Measurements from ENCODE around the gene NUDT16L1.

NUDT16L1 gene

GRCh38 chr16:4664538-4665418 lies 28.6 kb upstream of the NUDT16L1 start:
- peak; percentile 48 for DNase-seq

GRCh38 chr16:4666537-4667202 lies 26.7 kb upstream of the NUDT16L1 start:
- DNase-seq, result no peak

- no peak for DNase-seq
Observed at GRCh38 chr16:4667203-4667963, 26.0 kb upstream of the NUDT16L1 start.

- DNase-seq, result no peak
Observed at GRCh38 chr16:4668313-4668960, 24.9 kb upstream of the NUDT16L1 start.

- no peak for DNase-seq
Observed at GRCh38 chr16:4673387-4674046, 19.8 kb upstream of the NUDT16L1 start.

DNA sequence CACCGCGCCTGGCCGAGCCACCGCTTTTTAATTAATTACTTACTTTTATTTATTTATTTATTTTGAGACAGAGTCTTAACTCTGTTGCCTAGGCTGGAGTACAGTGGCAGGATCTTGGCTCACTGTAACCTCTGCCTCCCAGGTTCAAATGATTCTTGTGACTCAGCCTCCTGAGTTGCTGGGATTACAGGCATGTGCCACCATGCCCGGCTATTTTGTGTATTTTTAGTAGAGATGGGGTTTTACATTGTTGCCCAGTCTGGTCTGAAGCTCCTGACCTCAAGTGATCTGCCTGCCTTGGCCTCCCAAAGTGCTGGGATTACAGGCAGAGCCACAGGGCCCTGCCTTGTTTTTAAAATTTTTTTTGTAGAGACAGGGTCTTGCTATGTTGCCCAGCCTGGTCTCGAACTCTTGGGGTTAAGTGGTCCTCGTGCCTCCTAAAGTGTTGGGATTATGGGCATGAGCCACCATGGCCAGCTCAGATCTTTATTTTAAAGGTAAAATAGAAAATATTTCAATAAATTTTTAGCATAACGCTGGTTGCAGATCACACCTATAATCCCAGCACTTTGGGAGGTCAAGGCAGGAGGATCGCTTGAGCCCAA lies 18.3 kb upstream of the NUDT16L1 start:
- DNase-seq, result no peak

DNA sequence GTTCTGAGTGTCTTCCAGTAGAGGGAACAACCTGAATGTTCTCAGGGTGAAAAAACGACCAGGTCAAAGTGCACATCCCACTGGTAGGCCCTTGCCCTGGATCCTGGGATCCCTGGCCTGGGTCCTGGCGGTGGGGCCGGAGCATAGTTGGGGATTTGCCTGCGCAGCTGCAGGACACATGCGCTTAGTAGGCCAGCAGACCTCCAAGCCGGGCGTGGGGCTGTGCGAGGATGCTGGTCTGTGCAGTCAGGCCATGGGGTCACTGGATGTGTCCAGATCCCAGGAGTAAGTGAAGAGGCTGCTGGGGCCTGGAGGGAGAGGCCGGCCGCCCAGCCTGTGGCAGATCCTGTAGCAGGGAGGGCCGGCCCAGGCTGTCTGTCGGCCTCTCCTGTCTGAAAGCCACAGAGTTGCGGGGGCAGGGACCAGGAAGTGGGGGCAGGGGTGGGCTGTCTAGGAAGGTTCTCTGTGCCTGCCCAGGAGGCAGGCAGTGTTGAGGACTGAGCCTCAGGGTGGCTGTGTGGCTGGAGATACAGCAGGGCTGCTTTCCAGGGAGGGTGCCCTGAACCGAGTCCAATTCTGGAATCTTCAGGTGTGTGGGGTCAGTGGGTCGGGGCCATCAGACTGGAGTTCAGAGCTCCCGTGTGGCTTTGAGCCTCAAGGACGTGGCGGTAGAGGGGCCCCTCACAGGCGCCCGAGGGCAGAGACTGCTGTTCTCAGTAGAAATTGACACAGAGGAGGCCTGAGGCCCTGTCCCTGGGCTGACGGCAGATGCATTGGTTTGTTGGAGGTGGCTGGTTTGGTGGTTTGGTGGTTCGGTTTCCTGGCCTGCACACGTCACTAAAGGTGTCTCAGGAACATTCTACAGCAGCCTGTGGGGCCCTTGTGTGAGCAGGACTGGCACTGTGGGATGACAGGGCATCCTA lies 17.2 kb upstream of the NUDT16L1 start:
- DNase-seq, result peak; percentile 51

GRCh38 chr16:4676831-4677230 lies 16.5 kb upstream of the NUDT16L1 start:
- DNase-seq, result no peak

DNA sequence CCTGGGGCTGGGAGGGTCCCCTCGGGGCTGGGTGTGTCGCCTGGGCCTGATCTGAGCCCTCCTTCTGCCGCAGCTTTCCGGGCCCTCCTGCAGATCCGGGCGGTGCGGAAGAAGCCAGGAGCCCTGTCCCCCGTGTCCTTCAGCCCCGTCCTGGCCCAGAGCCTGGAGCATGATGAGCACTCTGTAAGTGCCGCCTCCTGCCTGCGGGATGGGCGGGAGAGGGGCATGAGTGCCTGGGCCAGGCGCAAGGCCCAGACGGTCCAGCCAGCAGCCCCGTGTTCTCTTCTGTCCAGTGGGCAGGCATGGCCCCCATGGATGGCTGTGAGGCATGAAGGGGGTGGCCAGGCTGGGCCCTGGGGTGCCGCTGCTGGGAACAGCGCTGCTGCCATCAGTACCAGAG lies 16.0 kb upstream of the NUDT16L1 start:
- DNase-seq, result no peak

GRCh38 chr16:4677994-4678393 lies 15.4 kb upstream of the NUDT16L1 start:
- no peak for DNase-seq

GRCh38 chr16:4678596-4678995 lies 14.8 kb upstream of the NUDT16L1 start:
- DNase-seq, result no peak

GRCh38 chr16:4679156-4679849 lies 14.1 kb upstream of the NUDT16L1 start:
- no peak for DNase-seq

DNA sequence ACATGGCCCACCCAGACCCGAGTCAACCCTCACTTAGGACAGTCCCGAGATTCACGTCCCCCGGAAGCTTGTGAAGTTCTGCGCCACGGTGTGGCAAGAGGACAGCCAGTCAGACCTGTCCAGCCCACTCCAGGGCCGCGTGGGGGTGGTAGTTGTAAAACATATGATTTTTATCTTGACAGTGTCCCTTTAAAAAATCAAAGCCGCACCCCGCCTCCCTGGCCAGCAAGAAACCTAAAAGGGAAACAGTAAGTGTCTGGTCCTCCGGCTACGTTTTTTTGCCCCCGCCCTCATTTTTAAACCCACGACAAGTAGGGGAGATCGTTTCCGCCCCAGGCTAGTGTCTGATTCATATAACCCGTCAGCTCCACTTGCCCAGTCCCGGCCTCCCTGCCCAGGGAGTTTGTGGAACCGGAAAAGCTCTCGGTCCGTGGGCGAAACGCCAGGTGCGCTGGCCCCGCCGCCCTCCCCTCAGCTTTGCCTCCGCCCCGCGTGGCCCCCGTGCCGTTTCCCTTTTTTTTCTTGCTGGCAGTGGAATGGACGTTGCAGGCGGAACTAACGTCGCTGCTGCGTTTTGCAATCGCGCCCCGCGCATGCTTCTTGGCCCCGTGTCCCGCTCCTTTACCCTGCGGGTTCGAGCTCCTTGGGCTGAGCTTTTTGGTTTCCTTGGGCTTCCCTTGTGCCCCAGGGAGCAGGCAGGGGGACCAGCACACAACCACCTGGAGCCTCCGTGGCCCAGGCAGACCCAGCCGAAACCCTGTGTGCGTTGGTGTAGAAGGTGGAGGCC lies 13.3 kb upstream of the NUDT16L1 start:
- DNase-seq, result no peak

DNA sequence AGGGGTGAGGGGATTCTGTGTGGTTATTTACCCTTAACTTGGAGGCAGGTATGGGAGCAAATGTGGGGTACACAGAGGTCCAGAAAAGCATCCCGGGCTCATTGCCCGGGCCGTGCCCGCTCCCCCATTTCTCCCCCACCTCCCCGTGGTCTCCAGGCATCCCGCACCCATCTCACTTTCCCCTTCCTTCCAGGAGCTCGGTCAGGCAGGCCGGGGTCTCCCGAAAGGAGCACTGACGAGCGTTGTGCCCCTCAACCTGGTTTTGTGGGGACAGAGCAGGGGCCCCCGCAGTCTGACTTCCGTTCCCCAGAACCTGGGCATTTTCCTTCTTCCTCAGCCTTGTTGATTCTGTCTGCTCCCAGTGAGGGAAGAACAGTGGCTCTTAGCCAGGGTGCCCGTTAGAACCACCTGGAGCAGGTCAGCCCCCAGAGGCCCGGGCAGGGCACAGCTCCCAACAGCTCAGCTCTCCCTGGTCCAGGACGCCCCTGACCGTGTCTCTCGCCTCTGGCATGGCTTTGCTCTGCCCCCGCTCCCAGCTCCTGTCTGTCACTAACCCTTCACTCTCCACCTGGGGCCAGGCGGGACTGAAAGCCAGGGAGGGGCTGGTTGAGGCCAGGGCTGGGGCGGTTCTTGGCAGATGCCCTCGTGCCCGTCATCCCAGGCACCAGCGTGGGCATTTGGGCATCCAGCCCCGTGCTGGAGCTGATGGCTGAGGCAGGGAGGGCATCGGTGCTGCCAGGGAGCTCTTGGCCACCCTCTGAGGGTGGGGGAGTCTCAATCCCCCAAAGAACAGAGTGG lies 12.5 kb upstream of the NUDT16L1 start:
- DNase-seq, result no peak

GRCh38 chr16:4681471-4682083 lies 11.8 kb upstream of the NUDT16L1 start:
- DNase-seq, result no peak

GRCh38 chr16:4682084-4682591 lies 11.2 kb upstream of the NUDT16L1 start:
- DNase-seq, result no peak

- DNase-seq, result no peak
Observed at GRCh38 chr16:4682616-4683254, 10.6 kb upstream of the NUDT16L1 start.
